Mesothelial cell of epicardium (in vitro differentiated cells): ENCODE measurements around the gene MYH3. TPM values are rescaled to one million over a fixed set of nuclear protein-coding genes. Genes with fewer than 3 reads are reported as not detected.

Experiments
- DNase-seq, 2 experiments: peaks; one replicate each; pipeline ENCODE4 v3.0.0; 2021; ENCODE audit warnings: low spot score in 2 of 2; ENCODE audit not compliant: unreplicated experiment in 2 of 2
- H3K27ac Mint-ChIP-seq: 2 replicates; pipeline ENCODE4 v1.8.0; 2021; ENCODE audit warnings: mixed read lengths
- H3K27me3 Mint-ChIP-seq: 2 replicates; pipeline ENCODE4 v1.8.0; 2021; ENCODE audit warnings: low read depth, mixed read lengths
- H3K36me3 Mint-ChIP-seq: 2 replicates; pipeline ENCODE4 v1.8.0; 2021; ENCODE audit warnings: mixed read lengths
- H3K4me1 Mint-ChIP-seq: 2 replicates; pipeline ENCODE4 v1.8.0; 2021; ENCODE audit warnings: mixed read lengths
- H3K4me3 Mint-ChIP-seq: 2 replicates; pipeline ENCODE4 v1.8.0; 2021; ENCODE audit warnings: mild to moderate bottlenecking, moderate library complexity, mixed read lengths
- H3K9me3 Mint-ChIP-seq: 2 replicates; pipeline ENCODE4 v1.8.0; 2021; ENCODE audit warnings: mixed read lengths
- CTCF ChIP-seq: fragments of 200-600 bp; sonication (generic); IDR thresholded peaks from one replicate; pipeline ENCODE4 v1.5.0; 2021; ENCODE audit warnings: antibody characterized with exemption; ENCODE audit not compliant: unreplicated experiment
- total RNA-seq: library from RNA; stranded (reverse); gene quantifications from 3 replicates; pipeline ENCODE4 v1.2.1, GENCODE V29; 2021

MYH3 gene
- total RNA-seq, 1 donor from 2014 or later, result 3.7 TPM

- no peaks in the 10 kb centered on the region for H3K4me1 Mint-ChIP-seq
- TF ChIP-seq CTCF, result no peak
- H3K27ac Mint-ChIP-seq, result no peak overlapping the region
- H3K4me3 Mint-ChIP-seq, result no peak overlapping the region
- H3K36me3 Mint-ChIP-seq, result no peaks in the 10 kb centered on the region
- H3K27me3 Mint-ChIP-seq, result no peaks in the 10 kb centered on the region
- H3K9me3 Mint-ChIP-seq, result no peaks in the 10 kb centered on the region
- DNase-seq, result no peak
These were observed 7.5 kb downstream of the MYH3 start for GRCh38 chr17:10649602-10650001.

- Mint-ChIP-seq H3K27me3 (no peaks in the 10 kb centered on the region), H3K36me3 (peaks cover 3% of the 10 kb centered on the region), H3K27ac (no peak overlapping the region), H3K4me1 (no peaks in the 10 kb centered on the region), H3K9me3 (no peaks in the 10 kb centered on the region), H3K4me3 (no peak overlapping the region)
- no peak for DNase-seq
- no peak for TF ChIP-seq CTCF
These were observed 8.2 kb downstream of the MYH3 start for GRCh38 chr17:10648956-10649355.

GRCh38 chr17:10648381-10648780 lies 8.7 kb downstream of the MYH3 start:
- Mint-ChIP-seq H3K27ac (no peak overlapping the region), H3K27me3 (no peaks in the 10 kb centered on the region), H3K4me3 (no peak overlapping the region), H3K4me1 (no peaks in the 10 kb centered on the region), H3K9me3 (no peaks in the 10 kb centered on the region), H3K36me3 (peaks cover 3% of the 10 kb centered on the region)
- no peak for DNase-seq
- no peak for TF ChIP-seq CTCF

- Mint-ChIP-seq H3K9me3 (no peaks in the 10 kb centered on the region), H3K36me3 (peaks cover 3% of the 10 kb centered on the region), H3K4me1 (no peaks in the 10 kb centered on the region), H3K4me3 (no peak overlapping the region), H3K27me3 (no peaks in the 10 kb centered on the region), H3K27ac (no peak overlapping the region)
- peak; percentile 72 to 84 for DNase-seq
- peak; percentile 89 for TF ChIP-seq CTCF
These were observed 10.6 kb downstream of the MYH3 start for GRCh38 chr17:10646392-10646990.

- Mint-ChIP-seq H3K4me1 (no peaks in the 10 kb centered on the region), H3K9me3 (no peaks in the 10 kb centered on the region), H3K36me3 (peaks cover 26% of the 10 kb centered on the region), H3K27me3 (no peaks in the 10 kb centered on the region), H3K4me3 (no peak overlapping the region), H3K27ac (no peak overlapping the region)
- no peak for TF ChIP-seq CTCF
- DNase-seq, result no peak
These were observed 16.6 kb downstream of the MYH3 start for GRCh38 chr17:10640475-10640874.

GRCh38 chr17:10638151-10638550 lies 19.0 kb downstream of the MYH3 start:
- no peaks in the 10 kb centered on the region for H3K27me3 Mint-ChIP-seq
- no peaks in the 10 kb centered on the region for H3K9me3 Mint-ChIP-seq
- DNase-seq, result no peak
- no peak overlapping the region for H3K4me3 Mint-ChIP-seq
- H3K4me1 Mint-ChIP-seq, result no peaks in the 10 kb centered on the region
- no peak for TF ChIP-seq CTCF
- H3K36me3 Mint-ChIP-seq, result peaks cover 28% of the 10 kb centered on the region
- H3K27ac Mint-ChIP-seq, result no peak overlapping the region
